GM21723 (cell line): ENCODE data around the gene OR2A7.
A peak's percentile ranks its signal among the peaks of the same experiment; 100 is the strongest.
"Not testable (repeated sequence)": the region's sequence is repeated elsewhere in the genome, so short reads cannot be mapped to it uniquely, and the experiment has no call there.

Experiments used
- ATAC-seq: cut with Tn5 transposase; IDR thresholded peaks from one replicate; pipeline ENCODE4 v1.9.1; 2021; ENCODE audit warnings: mild to moderate bottlenecking, moderate library complexity; ENCODE audit not compliant: unreplicated experiment

Gene OR2A7

DNA sequence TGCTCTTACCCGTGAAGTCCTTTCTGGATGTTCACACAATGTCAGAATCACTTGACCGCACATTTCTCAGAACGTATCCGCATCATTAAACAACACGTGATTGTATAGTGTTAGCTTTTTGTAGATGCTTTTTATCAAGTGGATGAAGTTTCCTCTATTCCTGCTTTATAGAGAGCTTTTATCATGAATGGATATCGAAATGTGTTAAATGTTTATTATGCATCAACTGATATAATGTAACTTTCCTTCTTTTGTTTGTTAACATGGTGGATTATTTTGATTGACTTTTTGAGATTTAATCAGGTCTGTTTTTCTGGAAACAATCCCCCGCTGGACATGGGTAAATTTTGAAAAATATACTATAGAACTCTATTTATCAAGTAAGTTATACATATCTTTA is at the start of gene OR2A7:
Gene OR2A7, minus strand, starts transcription at position 101 of the 400 bp plus-strand sequence. CDS start 5,164 bp downstream, outside the sequence.
- ATAC-seq, result not testable (repeated sequence)

- not testable (repeated sequence) for ATAC-seq
Observed at GRCh38 chr7:144311872-144312469, 47.4 kb upstream of the OR2A7 start, which contains the start of gene OR2A1. Gene OR2A1, plus strand, starts transcription at chr7:144312419. Its CDS starts 5,706 bp downstream, at chr7:144318125.

- not testable (repeated sequence) for ATAC-seq
Observed at GRCh38 chr7:144311218-144311617, 46.6 kb upstream of the OR2A7 start.

DNA sequence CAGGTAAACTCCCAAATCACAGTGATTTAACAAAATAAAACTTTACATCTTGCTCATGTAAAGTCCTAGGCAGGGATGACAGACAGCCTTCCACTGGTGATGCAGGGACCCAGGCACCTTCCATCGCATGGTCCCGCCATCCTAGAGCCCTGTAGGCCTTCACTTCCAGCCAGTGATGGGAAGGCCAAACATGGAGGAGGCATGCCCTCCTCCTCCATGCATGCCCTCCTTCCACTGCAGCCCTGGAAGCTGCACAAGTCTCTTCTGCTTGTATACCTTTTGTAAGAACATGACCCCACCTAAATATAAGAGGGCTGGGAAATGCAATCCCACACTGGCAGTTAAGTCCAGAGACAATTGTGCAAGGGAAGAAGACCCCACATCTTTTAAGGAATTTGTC is 45.1 kb upstream of the OR2A7 start:
- ATAC-seq, result not testable (repeated sequence)

- ATAC-seq, result not testable (repeated sequence)
Observed at GRCh38 chr7:144305156-144305555, 40.6 kb upstream of the OR2A7 start.

DNA sequence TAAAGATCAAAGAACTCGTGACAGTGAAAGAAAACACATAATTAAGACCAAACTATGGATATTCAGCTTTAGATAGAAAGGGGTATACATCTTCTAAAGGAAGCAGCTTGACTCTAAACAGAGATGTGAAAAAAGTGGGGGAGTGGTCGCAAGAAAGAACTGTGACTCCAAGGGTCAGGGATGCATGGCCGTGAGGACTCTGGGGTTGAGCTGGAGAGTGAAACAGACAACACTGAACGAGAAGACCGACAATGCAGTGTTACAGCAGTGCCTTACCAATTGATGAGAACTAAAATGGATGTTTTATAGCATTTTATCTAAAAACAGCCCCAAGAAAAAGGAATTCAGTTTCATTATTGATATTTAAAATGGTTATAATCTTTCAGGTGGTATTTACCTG is 39.0 kb upstream of the OR2A7 start:
- not testable (repeated sequence) for ATAC-seq

DNA sequence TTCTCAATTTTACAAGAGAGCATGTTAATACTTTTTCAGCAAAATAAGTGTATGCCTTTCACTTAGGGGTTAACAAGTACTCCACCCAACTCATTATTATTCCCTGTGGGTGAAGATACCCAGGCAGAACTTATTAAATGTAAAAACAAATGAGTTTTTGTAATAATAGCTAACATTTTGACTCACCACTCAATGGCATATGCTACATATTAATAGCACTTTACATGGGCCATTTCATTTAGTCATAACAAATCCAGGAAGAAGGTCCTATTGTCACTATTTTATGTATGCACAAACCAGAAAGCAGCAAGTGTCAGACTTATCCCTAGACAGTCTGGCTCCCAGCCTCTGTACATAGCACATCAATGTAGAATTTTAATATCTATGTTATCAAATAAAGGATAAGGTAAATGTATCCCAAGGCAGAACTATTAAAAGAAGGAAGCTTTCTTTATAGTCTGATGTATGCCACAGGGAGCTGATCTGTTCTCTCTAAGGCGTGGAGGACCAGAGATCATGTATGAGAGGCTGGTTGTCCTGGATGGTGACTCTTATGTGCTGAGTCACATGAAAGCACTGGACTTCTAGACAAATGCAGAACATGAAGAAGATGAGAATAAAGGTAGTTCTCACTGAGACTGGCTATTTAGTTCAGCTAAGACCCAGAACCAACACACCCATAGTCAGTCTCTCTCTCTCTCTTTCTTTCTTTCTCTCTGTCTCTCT is 38.1 kb upstream of the OR2A7 start:
- not testable (repeated sequence) for ATAC-seq

DNA sequence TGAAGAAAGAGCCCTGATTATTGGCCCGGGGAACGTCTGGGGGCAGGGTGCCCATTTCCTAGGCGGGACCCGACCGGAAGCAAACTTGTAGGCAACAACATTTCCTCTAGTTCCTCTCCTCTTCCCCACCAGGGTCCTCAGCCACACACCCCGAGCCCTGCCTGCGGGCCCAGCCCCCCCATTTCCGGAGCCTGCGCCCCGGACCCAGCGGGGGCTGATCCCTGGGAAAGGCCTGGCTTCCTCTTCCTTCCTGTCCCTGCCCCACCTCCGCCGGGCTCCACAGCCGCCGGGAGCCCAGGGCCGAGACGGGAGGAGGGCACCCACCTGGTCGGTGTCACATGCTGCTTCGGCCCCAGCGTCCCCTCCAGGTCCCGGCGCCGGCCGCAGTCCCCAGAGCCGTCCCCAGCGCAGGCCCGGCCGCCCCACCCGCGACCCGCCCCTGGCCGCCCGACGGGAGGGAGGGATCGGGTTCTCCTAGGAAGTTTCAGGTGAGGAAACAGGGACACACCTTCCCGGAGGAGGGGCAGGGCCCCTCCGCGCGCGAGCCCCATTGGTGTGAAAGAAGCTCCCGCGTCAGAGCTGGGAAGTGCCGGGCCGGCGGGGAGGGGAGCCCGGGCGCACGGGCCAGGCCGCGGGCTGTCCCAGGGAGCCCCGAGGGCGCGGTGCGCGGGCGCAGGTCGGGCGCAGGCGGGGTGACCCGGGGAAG is 29.4 kb upstream of the OR2A7 start:
- ATAC-seq, result peak; percentile 82

- ATAC-seq, result not testable (repeated sequence)
Observed at GRCh38 chr7:144292384-144293161, 28.0 kb upstream of the OR2A7 start.

DNA sequence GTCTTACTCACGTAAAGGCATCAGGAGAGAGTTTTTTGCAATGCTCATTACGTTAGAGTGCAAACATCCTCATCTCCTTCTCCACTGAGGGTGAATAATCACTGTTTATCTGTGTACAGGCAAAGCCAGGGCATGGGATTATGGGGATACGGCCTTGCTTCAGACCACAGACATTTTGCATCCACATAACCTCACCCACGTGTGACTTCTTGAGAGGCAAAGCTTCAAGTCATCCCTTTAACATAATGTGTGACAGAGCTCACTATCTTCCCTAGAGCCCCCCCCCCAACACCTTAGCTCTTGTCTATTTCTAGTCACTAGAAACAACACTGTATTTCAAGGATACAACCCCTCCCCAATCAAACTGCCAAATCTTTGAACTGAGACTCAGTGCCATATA is 27.0 kb upstream of the OR2A7 start:
- ATAC-seq, result not testable (repeated sequence)

DNA sequence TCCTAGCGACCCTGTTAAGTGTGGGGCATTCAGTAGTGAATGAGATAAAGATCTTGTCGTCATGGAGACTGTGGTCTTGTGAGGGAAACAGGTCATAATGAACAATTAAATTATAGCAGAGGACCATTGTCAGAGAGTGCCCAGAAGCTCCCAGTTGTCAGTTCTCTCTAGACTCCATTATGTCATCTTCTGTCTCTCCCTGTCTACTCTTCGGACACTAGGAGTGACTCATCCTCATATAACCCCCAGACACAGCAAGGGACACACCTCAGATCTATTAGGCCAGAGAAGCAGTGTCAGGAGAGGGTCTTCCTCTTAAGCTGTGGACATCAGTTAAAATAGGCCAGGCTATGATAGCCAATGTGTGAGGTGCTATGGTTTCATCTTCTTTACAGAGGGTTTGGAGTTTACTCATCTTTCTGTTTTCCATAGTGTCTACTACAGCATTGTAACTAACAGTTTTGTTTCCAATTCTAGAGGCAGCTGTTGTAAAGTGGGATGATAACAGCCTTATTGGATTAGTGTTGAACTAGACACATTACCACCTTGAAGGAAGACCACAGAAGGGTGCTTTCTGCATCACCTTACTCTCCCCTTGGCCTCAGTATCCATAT is 22.7 kb upstream of the OR2A7 start:
- ATAC-seq, result not testable (repeated sequence)

DNA sequence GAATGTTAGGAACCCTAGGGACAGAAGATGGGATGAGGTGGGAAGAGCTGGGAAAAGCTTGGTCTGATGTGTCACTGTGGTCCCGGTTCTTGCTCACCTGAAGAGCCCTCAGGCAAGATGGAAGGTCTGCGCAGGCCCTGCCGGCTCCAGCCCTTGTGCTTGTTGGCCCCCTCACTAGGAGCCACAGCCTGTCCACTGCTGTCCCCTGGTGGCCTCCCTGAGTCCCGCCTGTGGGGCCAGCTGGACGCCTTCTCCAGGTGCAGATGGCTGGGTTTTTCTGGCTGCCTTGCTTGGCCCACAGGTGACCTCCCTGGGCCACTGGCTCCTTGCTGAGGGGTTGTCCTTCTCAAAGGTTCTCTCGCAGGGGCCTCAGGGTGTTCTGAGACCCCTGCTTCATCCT is 19.1 kb upstream of the OR2A7 start:
- not testable (repeated sequence) for ATAC-seq

- ATAC-seq, result not testable (repeated sequence)
Observed at GRCh38 chr7:144282490-144282889, 17.9 kb upstream of the OR2A7 start.

DNA sequence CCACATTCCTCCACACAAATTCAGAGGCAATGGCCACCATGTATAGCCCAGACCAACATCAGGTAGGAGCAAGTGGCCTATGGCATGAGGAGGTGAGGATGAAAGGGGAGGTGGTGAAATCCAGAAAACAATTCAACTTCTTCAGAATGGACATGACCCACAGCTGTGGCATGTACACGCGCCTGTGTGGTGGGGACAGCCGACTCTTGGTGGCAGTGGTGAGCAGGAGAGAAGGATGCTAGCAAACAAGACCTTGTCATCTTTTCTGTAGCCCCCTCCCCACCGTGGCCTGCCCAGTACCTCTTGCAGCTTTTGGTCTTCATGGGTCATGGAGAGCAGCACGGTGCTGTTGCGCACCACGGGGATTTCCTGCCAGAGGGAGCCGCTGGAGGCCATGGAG is 17.4 kb upstream of the OR2A7 start:
- not testable (repeated sequence) for ATAC-seq

DNA sequence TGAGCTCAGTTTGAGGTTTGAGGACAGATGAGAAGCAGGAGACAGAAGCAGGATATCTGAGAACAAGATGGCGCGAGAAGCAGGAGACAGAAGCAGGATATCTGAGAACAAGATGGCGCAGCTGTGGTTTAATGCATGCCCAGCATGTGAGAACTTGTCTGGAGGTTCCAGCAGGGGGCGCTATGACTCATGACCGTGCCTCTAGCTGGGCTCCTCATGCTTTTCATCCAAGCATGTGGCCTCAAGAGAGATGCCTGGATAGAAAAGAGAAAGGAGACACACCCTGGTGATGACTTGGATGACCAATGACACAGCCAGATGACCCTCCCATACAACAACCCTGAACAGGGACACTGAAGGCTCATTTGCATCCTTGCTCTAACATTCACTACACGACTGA is 15.4 kb upstream of the OR2A7 start:
- not testable (repeated sequence) for ATAC-seq

- not testable (repeated sequence) for ATAC-seq
Observed at GRCh38 chr7:144275281-144275680, 10.7 kb upstream of the OR2A7 start.

- not testable (repeated sequence) for ATAC-seq
Observed at GRCh38 chr7:144269188-144269587, 4.6 kb upstream of the OR2A7 start, which contains the start of gene CTAGE8. Gene CTAGE8, minus strand, starts transcription at chr7:144269288. Its CDS starts 38 bp downstream, at chr7:144269250.

GRCh38 chr7:144262128-144262527 is 2.5 kb downstream of the OR2A7 start:
- ATAC-seq, result not testable (repeated sequence)

DNA sequence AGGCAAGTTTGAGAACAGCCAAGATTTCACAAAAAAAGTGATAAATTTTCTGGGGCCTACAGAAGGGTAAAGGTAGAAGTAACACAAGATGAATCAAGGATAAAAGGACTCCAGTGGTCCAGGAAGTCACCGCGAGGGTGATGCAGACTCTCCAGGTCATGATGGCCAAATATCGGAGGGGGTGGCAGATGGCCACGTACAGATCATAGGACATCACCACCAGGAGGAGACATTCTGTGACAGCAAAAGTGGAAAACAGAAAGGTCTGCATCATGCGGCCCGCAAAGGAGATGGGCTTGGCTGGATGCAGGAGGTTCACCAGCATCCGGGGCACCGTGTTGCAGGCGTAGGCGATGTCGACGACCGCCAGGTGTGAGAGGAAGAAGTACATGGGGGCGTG is 5.5 kb downstream of the OR2A7 start:
- not testable (repeated sequence) for ATAC-seq

- no peak for ATAC-seq
Observed at GRCh38 chr7:144256112-144256511, 8.5 kb downstream of the OR2A7 start.
